WTC11 (cell line): Measurements from ENCODE around the gene ARHGAP18.

Experiments used
- ATF2 ChIP-seq: sonication (generic); formaldehyde crosslinking; IDR thresholded peaks from 2 replicates; pipeline ENCODE4 v1.8.1; 2022; ENCODE audit warnings: low read depth, missing genetic modification reagents, borderline replicate concordance
- CREM ChIP-seq: sonication (generic); formaldehyde crosslinking; IDR thresholded peaks from 2 replicates; pipeline ENCODE4 v1.8.1; 2022; ENCODE audit warnings: mild to moderate bottlenecking, missing genetic modification reagents, moderate library complexity
- FOXP1 ChIP-seq: sonication (generic); formaldehyde crosslinking; IDR thresholded peaks from 2 replicates; pipeline ENCODE4 v1.8.0; 2022; ENCODE audit warnings: missing genetic modification reagents, mild to moderate bottlenecking, moderate library complexity, borderline replicate concordance
- HMGXB4 ChIP-seq: sonication (generic); formaldehyde crosslinking; IDR thresholded peaks from 2 replicates; pipeline ENCODE4 v1.8.1; 2023; ENCODE audit warnings: mild to moderate bottlenecking, moderate library complexity, missing genetic modification reagents
- JUN ChIP-seq: sonication (generic); formaldehyde crosslinking; IDR thresholded peaks from 2 replicates; pipeline ENCODE4 v1.8.0; 2023; ENCODE audit warnings: mild to moderate bottlenecking, missing genetic modification reagents
- TF ChIP-seq, protein P1 (sequence below): fragments of 200-600 bp; IDR thresholded peaks from 2 replicates; pipeline ENCODE4 v1.8.0; 2022; ENCODE audit warnings: antibody characterized with exemption

DNA sequence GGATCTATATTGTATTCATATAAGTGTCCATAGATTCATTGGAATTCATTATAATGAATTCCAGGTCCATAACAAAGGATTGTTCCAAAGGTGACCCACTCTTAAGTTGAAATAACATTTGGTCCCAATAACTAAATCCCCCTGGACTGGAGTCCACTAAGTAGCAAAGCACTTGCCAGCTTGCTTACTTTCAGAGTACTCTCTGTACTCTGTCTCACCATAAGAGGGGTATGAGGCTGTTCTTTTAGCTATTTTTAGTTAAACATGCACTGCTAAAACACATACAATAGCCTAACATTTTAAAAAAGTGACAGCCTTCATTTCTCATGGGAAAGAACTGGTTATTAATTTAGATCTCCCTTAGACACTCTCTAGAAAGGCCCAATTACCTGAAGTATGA, 16.7 kb upstream of the ARHGAP18 start:
- TF ChIP-seq, protein P1, sequence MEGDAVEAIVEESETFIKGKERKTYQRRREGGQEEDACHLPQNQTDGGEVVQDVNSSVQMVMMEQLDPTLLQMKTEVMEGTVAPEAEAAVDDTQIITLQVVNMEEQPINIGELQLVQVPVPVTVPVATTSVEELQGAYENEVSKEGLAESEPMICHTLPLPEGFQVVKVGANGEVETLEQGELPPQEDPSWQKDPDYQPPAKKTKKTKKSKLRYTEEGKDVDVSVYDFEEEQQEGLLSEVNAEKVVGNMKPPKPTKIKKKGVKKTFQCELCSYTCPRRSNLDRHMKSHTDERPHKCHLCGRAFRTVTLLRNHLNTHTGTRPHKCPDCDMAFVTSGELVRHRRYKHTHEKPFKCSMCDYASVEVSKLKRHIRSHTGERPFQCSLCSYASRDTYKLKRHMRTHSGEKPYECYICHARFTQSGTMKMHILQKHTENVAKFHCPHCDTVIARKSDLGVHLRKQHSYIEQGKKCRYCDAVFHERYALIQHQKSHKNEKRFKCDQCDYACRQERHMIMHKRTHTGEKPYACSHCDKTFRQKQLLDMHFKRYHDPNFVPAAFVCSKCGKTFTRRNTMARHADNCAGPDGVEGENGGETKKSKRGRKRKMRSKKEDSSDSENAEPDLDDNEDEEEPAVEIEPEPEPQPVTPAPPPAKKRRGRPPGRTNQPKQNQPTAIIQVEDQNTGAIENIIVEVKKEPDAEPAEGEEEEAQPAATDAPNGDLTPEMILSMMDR: no peak
- TF ChIP-seq ATF2 (CRISPR knock-in tag) (no peak), CREM (CRISPR knock-in tag) (no peak), JUN (CRISPR knock-in tag) (no peak), FOXP1 (no peak), HMGXB4 (CRISPR knock-in tag) (no peak)
